Cerebellar nuclear complex (tissue), 1 donor: ENCODE measurements around the gene ZNF155.
"Not testable (repeated sequence)": the region's sequence is repeated elsewhere in the genome, so short reads cannot be mapped to it uniquely, and the experiment has no call there.

Source experiments
- DNase-seq, 2 experiments: peaks; one replicate each; lab custom pipeline; 2025; lab: John Stamatoyannopoulos, UW

The ZNF155 gene

DNA sequence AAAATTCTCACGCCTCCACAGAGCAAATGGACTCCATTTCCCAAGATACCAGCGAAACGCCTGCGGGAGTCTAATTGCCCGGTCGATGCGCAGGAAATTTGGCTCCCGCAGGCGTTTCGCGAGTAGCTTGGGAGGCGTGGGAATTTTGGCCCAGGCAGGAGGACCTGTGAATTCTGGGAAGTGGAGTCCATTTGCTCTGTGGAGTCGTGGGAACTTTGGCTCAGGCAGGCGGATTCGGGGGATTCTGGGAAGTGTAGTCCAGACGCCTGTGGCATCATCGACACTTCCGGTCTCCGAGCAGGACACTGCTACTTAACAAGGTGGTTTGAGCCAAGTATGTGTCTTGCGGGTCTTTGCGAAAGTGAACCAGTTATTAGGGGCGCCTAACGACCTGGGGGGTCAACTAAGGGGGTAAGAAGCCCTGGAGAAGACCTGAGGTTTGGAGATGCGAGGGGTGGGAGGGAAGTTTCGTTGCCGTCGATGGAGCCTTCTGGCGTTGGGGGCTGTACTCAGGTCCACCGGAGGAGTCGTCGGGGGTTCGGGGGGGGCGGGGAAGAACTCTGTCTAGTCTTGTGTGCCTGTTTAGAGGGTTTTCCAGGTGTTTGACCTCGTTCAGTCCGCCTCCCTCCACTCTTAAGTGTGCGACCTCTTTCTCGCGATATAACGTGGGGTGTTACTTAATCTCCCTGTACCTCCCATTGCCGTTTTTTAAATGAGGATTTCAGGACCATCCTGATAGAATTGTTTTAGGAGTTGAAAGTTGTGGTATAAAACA, at the start of gene ZNF155:
TSS of gene ZNF155 (plus strand) at position 277 of the 775 bp plus-strand sequence. CDS start 4,356 bp downstream, outside the sequence.
- DNase-seq: peak; percentile 56 to 94

DNA sequence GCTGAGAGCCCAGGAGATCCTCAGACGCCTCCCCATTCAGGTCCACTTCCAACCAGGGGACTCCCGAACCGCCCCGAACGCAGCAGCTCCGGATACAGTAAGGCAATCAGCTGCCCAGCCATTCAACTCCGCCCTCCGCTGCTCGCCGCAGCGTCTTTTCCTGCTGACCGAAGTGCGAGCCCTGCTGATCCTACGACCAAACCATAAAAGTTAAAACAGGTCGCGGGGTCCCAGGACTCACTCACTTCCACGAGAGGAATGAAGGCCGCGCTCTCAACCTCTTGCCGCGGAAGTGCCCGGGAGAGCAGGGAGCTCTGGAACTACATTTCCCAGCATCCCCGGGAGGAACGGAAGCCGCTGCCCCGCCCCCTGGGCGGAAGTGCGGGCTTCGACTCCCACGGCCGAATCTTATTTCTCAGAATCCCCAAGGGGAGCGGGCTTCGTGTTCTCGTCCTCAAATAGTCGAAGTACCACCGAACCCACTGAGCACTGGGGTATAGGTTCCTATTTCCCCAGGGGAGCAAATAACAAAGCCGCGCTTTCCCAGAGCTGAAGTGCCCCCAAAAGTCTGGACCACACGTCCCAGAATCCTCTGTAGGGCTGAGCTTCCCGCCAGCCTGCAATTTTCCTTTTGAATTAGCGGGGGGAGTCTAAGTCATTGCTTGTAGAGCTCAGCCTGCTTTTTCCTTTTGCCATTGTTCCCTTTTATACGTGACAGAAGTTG, 48.8 kb upstream of the ZNF155 start, which contains the start of gene ZNF45:
TSS of gene ZNF45 (minus strand) at position 298 of the 724 bp plus-strand sequence. CDS start 13,097 bp downstream, outside the sequence.
- DNase-seq: peak; percentile 3 to 68

DNA sequence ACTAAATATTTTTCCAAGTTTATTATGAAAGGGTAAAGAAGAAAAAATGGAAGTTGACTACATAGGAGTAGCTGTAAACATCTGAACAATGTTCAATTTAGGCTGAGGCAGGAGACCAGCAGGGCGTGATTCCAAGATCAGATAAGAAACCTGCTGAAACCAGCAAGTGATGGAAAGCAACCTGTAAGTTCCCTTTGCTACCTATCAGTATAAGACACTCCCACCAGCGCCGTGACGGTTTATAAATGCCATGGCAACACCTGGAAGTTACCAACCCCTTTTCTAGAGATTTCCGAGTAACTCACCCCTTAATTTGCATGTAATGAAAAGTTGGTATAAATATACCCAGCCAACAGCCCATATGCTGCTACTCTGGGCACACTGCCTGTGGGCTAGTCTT, 47.8 kb upstream of the ZNF155 start:
- DNase-seq: no peak

DNA sequence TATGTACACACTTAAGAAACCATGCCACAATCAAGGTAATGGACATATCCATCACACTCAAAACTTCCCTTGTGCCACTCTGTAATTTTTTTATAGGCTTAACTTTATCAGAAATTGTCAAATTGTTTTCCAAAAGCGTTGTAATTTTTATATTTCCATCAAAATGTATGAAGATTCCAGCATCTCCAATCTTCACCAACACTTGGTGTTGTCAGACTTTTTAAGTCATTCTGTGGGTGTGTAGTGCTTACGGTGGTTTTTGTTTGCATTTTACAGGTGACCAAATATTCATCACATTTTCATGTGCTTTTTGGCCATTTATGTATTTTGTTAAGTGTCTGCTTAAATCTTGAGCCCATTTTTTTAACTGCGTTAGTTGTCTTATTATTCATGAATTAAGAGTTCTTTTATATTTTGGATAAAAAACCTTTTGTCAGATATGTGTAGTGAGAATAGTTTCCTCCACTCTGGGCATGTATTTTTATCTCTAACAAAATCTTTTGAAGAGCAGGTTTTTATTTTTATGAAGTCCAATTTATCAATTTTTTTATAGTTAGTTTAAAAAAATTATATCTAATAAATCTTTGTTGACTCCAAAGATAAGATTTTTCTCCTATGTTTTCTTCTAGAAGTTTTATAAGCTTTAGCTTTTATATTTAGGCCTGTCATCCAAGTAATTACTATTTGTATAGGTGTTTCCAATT, 44.3 kb upstream of the ZNF155 start:
- no peak for DNase-seq

DNA sequence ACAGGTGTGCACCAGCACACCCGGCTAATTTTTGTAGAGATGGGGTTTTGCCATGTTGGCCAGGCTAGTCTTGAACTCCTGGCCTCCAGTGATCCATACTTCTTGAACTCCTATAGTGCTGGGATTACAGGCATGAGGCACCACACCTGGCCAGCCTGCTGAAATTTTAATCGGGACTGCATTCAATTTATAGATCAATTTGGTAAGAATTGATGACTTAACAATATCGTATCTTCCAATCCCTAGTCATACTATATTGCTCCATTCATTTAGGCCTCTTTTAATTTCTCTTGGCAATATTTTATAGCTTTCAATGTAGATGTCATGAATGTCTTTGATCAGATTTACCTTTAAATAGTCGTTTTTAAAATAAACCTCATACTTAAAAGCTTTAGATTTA, 43.3 kb upstream of the ZNF155 start:
- DNase-seq: no peak

DNA sequence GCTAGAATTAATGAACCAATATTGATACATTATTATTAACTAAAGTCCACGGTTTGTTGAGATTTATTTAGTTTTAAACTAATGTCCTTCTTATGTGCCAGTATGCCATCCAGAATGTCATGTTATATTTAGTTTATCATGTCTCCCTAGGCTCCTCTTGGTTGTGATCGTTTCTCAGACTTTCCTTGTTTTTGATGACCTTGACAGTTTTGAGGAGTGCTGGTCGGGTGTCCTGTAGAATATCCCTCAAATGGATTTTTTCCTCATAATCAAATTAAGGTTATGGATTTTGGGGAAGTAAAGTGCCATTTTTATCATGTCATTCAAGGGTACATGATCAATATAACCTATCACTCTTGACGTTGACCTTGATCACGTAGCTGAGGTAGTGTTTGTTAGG, 42.8 kb upstream of the ZNF155 start:
- no peak for DNase-seq

DNA sequence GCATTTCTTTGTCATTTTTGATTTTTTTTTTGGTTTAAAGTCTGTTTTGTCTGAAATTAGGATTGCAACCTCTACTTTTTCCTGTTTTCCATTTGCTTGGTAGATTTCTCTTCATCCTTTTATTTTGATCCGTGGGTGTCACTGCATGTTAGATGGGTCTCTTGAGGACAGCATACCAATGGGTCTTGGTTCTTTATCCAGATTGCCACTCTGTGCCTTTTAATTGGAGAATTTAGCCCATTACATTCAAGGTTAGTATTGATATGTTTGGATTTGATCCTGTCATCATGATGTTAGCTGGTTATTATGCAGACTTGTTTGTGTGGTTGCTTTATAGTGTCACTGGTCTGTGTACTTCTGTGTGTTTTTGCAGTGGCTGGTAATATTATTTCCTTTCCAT, 36.6 kb upstream of the ZNF155 start:
- DNase-seq: not testable (repeated sequence)

DNA sequence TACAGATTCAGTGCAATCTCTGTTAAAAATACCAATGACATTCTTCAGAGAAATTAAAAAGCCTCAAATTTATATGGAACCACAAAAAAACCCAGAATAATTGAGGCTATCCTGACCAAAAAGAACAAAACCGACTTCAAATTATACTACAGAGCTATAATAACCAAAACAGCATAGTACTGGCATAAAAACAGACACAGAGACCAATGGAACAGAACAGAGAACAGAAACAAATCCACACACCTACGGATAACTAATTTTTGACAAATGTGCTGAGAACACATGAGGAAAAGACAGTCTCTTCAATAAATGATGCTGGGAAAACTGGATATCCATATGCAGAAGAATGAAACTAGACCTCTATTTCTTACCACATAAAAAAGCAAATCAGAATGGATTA, 34.2 kb upstream of the ZNF155 start:
- not testable (repeated sequence) for DNase-seq

DNA sequence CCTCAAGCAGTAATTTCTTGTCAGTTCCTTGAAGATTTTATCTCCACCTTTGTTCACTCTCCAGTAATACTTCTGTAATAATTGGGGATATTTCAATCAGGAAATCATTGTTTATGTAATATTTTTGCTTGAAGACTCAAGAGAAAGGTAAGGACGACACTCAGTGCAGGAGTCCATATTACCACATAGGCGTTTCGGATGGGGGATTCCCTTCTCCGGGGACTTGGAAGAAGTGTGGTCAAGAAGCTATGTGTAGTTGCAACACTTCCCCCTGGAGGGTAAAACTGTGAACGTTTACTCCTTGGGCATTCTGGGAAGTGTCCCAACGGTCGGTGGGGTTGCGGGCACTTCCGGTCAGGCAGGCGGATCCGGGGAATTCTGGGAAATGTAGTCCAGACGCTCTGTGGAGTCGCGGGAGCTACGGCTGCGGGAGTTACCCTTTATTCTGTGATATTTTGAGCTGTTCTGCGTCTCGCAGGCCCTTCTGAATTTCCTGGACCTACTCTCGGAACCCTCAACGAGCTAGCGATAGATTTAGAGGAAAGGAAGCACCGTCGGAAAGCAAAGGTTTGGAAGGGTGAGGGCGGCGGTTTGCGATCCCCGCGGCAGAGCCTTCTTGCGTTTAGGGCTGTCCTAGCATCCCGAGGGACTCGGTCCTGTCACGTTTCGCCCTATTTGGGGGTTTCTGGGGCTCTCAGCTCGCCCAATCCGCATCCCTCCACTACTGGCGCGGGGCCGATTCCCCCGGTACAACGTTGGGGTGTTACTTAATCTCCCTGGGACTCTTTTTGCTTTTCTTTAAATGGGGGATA, 32.9 kb upstream of the ZNF155 start, which contains the start of gene ZNF221:
TSS of gene ZNF221 (plus strand) at position 395 of the 812 bp plus-strand sequence. CDS start 11,499 bp downstream, outside the sequence.
- DNase-seq: peak; percentile 64 to 81

DNA sequence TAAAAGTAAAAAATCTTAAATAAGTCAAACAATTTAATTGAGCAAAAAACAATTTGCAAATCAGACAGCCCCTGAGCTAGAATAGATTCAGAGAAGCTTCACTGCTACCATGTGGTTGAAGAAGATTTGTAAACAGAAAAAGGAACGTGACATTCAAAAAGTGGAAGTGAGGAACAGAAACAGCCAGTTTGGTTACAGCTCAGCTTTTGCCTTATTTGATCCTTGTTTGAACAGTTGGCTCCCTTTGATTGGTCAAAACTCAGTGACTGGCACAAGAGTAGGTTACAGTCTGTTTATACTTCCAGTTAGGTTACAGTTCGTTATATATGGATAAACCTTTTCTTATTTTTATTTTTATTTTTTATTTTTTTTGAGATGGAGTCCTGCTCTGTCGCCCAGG, 27.2 kb upstream of the ZNF155 start:
- DNase-seq: no peak

DNA sequence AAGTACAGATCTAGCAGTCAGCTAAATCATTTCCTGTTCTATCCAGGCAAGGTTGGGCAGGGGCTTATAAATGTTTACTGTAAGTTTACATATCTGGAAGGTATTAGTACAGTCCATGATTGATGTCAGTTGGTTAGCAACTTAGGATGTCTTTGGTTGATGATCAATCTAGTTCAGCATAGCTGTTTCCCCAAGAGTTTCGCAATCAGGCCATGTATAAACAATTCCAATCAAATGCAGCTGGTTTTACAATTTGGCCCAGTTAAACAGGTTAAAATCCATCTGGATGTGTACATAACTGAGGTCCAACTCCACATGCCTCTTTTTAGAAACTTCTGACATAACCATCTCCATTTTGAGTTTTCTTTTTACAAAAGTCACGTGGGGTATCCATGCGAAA, 26.1 kb upstream of the ZNF155 start:
- DNase-seq: no peak

DNA sequence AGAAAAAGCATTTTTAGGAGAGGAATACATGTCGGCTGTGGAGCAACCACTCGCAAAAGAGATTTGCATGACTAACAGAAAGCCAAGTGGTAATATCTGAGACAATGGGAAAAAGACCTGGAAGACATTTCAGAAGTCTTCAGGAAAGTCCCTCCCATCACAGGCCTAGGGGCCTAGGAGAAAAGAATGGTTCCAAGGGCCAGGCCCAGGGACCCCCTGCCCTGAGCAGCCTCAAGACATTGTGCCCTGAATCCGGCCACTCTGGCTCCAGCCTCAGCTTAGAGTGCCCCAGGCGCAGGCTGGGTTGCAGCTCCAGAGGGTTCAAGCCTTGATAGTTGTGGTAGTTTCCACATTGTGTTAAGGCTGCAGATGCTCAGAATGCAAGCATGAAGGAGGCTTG, 23.6 kb upstream of the ZNF155 start:
- no peak for DNase-seq

DNA sequence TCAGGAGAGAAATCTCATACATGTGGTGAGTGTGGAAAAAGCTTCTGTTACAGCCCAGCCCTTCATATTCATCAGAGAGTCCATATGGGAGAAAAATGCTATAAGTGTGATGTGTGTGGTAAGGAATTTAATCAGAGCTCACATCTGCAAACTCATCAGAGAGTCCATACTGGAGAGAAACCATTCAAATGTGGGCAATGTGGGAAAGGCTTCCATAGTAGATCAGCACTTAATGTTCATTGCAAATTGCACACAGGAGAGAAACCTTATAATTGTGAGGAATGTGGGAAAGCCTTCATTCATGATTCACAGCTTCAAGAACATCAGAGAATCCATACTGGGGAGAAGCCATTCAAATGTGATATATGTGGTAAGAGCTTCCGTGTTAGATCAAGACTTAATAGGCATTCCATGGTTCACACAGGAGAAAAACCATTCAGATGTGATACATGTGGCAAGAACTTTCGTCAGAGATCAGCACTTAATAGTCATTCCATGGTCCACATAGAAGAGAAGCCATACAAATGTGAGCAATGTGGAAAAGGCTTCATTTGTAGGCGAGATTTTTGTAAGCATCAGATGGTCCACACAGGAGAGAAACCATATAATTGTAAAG, 17.8 kb upstream of the ZNF155 start:
- no peak for DNase-seq

DNA sequence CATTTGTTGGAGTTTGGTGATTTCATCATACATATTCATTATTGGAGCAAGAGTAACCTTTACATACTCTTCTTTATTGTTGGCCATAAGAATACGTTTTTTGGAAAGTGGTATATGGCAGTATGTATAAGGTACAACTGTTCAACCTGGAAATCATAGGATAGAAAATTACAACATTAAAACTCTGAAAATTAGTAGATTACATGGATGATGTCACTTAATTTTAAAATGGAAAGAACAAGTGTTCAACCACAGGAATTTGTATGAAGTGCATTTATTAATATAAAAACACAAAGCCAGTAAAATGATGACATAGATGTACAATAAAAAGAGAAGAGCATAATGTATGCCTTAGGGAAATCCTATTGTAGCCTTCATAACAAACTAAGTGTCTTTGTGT, 7.3 kb upstream of the ZNF155 start:
- no peak for DNase-seq

DNA sequence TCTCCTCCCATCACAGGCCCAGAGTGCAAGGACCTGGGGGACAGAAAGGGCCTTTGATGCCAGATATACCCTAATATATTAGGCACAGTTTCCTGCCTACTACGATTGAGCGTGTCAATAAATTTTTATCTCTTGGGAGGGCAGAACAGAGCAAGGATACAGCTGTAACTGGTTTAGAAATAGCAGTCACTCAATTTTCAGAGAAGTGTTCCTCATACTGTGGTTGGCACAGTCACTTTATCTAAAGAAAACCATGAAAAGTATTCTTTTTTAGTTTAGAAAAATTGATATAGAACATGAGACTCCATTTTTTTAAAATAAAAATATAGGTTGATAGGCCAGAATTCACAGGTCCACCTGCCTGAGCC, 460 bp upstream of the ZNF155 start:
- DNase-seq: no peak

DNA sequence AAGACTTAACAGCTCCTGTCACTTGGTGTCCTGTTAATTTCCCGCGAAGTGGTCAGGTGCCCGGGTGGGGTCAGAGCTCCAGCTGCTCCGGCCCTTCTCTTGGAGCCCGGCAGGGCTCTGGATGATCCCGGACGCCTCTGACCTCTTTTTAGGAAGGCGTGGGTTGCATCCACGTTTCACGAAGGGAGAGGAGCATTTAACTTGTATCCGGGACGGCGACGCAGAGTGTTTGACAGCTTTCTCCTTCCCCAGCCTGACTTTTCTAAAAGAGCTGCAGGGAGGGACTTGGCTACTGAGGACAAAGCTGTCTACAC, 656 bp downstream of the ZNF155 start:
- DNase-seq: no peak

DNA sequence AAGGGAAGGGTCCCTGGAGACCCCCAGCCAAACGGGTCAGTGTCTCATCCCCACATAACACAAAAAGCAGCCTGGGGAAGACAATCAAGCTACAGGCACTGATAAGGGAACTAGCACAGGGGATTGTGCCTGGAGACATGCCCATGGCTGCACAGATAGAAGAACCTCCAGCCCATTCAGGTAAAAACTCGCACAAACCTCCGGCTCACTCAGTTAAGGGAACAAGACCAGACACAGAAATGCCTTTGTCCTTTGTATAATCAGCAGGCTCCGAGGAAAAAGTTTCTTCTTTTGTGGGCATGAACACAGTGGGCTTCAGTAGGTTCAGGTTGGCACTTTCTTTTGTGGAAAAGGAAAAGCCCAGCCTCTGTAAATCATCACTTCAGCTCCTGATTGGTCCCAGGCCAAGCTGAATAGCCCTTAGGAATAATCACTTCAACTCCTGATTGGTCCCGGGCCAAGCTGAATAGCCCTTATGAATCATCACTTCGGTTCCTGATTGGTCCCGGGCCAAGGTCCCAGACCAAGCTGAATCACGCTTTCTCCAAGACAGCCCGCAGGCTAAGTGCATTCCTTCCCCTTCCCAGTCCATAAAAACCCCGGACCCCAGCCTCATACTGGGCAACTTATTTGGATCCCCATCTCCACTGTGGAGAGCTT, 13.8 kb downstream of the ZNF155 start:
- DNase-seq: no peak

DNA sequence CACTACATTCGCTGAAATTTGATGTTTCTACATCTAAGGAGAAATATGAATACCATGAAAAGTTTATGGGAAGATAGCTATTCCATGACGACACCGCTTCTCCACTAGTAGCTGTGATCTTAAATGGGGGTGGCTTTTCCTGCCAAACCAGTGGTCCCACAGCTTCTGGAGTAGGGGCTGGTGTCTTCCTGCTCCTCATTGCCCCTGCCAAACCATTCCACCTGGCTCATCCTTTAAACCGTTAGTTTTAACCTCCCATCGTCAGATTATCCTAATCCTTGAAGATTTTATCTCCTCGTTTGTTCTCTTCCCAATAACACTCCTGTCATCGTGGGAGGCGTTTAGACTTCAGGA, 18.2 kb downstream of the ZNF155 start:
- DNase-seq: no peak

DNA sequence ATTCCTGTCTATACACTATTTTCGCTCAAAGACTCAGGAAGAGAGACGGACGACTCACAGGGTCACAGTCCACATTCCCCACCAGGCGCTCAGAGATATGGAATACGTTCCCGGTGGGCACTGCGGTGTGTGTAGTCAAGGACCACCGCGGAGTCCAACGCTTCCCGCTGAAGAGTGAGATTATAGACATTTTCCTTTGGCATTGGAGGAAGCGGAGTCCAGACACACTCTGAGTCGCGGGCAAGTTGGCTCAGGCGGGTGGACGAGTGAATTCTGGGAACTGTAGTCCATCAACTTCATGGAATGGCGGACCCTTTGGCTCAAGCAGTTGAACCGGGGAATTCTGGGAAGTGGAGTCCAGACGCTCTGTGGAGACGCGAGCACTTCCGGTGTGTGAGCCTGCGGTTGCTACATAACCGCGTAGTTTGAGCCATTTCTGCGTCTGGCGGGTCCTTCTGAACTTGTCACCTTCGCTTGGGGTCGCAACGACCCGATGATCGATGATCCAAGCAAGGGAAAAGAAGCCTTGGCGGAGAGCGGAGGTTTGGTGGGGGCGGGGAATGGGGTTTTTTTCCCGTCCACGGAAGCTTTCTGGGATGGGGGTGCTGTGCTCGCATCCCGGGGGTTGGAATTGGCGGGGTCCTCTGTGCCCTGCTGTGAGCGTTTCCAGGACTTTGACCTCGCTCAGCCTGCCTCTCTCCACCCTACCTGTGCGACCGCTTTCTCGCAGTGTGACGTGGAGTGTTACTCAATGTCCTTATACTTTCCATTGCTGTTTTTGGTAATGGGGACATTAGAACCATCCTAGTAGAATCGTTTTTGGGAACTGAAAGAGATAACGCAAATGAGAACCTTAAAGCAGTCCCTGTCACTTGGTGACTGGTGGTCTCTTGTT, 18.8 kb downstream of the ZNF155 start, which contains the start of gene ZNF230:
TSS of gene ZNF230 (plus strand) at position 392 of the 895 bp plus-strand sequence. CDS start 4,122 bp downstream, outside the sequence.
- peak; percentile 80 to 96 for DNase-seq
